SK-N-SH (cell line): ENCODE data around the gene NSD2. TPM values are rescaled to one million over a fixed set of nuclear protein-coding genes. Genes with fewer than 3 reads are reported as not detected.

Experiments
- CTCF ChIA-PET: fragments of 300-600, 350-600 bp; formaldehyde crosslinking; extraction: SDS; loops from one replicate; lab custom pipeline; 2021; lab: Yijun Ruan, JAX
- POLR2A ChIA-PET: fragments of 350-600 bp; sonication (Branson Sonifier 250); formaldehyde crosslinking; extraction: SDS; loops from one replicate; lab custom pipeline; 2020; ENCODE audit warnings: antibody characterized with exemption, inconsistent platforms; lab: Yijun Ruan, JAX
- DNase-seq: peaks from one replicate; pipeline ENCODE4 v3.0.0; 2012
- H2AFZ ChIP-seq: fragments of 200-600 bp; sonication (generic); 2 replicates; pipeline ENCODE4 v1.8.1; 2016; ENCODE audit warnings: antibody characterized with exemption, mild to moderate bottlenecking, low read depth
- H3F3A ChIP-seq: fragments of 200-600 bp; sonication (generic); replicated peaks from 2 replicates; pipeline ENCODE3; 2016; ENCODE audit warnings: antibody characterized with exemption, mild to moderate bottlenecking; ENCODE audit not compliant: insufficient read depth
- H3K27ac ChIP-seq, 2 experiments: fragments of 200-500 bp in 1 of 2; fragments of 200-600 bp in 1 of 2; sonication (Bioruptor generic) in 1 of 2; sonication (generic), shearing (Covaris generic) in 1 of 2; 2 replicates each; pipeline versions ENCODE4 v1.5.1 to v1.6.1; 2014 to 2016; ENCODE audit warnings: low read depth in 2 of 2, inconsistent platforms in 1 of 2, low read length in 1 of 2, mild to moderate bottlenecking in 1 of 2, mixed read lengths in 1 of 2
- H3K27me3 ChIP-seq: fragments of 200-600 bp; sonication (generic), shearing (Covaris generic); 2 replicates; pipeline ENCODE4 v1.6.1; 2016; ENCODE audit warnings: mixed run types; ENCODE audit not compliant: insufficient read depth
- H3K36me3 ChIP-seq, 2 experiments: fragments of 200-500 bp in 1 of 2; fragments of 200-600 bp in 1 of 2; sonication (Bioruptor generic) in 1 of 2; sonication (generic) in 1 of 2; replicated peaks in 1 of 2; 2 replicates each; pipeline versions ENCODE3 to v1.5.1; 2014 to 2016; ENCODE audit warnings: low read length in 1 of 2, mild to moderate bottlenecking in 1 of 2; ENCODE audit not compliant: insufficient read depth in 2 of 2, control insufficient read depth in 1 of 2
- H3K4me1 ChIP-seq, 2 experiments: fragments of 200-500 bp in 1 of 2; fragments of 200-600 bp in 1 of 2; sonication (Bioruptor generic) in 1 of 2; sonication (generic), shearing (Covaris generic) in 1 of 2; 2 replicates each; pipeline versions ENCODE4 v1.5.1 to v1.6.1; 2014 to 2016; ENCODE audit warnings: low read depth in 1 of 2, low read length in 1 of 2, mixed run types in 1 of 2; ENCODE audit not compliant: insufficient read depth in 2 of 2, control insufficient read depth in 1 of 2
- H3K4me2 ChIP-seq: fragments of 200-600 bp; sonication (generic), shearing (Covaris generic); 2 replicates; pipeline ENCODE4 v1.6.1; 2017; ENCODE audit warnings: mixed run types
- H3K4me3 ChIP-seq, 2 experiments: fragments of 200-500 bp in 1 of 2; fragments of 200-600 bp in 1 of 2; sonication (Bioruptor generic) in 1 of 2; sonication (generic), shearing (Covaris generic) in 1 of 2; 2 replicates each; pipeline versions ENCODE4 v1.5.1 to v1.8.1; 2014 to 2016; ENCODE audit warnings: low read depth in 2 of 2, inconsistent platforms in 1 of 2, low read length in 1 of 2, mild to moderate bottlenecking in 1 of 2, mixed read lengths in 1 of 2, moderate library complexity in 1 of 2
- H3K79me2 ChIP-seq: fragments of 200-600 bp; sonication (generic); 2 replicates; pipeline ENCODE4 v1.8.1; 2017; ENCODE audit warnings: mild to moderate bottlenecking; ENCODE audit not compliant: insufficient read depth
- H3K9ac ChIP-seq: fragments of 200-600 bp; sonication (generic); 2 replicates; pipeline ENCODE4 v1.6.1; 2017; ENCODE audit warnings: mixed run types
- H3K9me2 ChIP-seq: fragments of 200-600 bp; sonication (generic); 2 replicates; pipeline ENCODE4 v1.6.1; 2017; ENCODE audit warnings: mixed run types
- H3K9me3 ChIP-seq: fragments of 200-600 bp; sonication (generic); 2 replicates; pipeline ENCODE4 v1.6.1; 2017; ENCODE audit warnings: mixed run types, mild to moderate bottlenecking, moderate library complexity
- H4K20me1 ChIP-seq: fragments of 200-600 bp; sonication (generic); 2 replicates; pipeline ENCODE4 v1.6.1; 2017; ENCODE audit warnings: mild to moderate bottlenecking, mixed run types; ENCODE audit not compliant: insufficient read depth
- ELF1 ChIP-seq: IDR thresholded peaks from 2 replicates; pipeline ENCODE4 v1.4.0; 2012
- EP300 ChIP-seq, 2 experiments: IDR thresholded peaks; 2 replicates each; pipeline versions ENCODE4 v1.4.0 to v1.6.1; 2012; ENCODE audit warnings: borderline replicate concordance in 1 of 2, low read depth in 1 of 2, low read length in 1 of 2
- EZH2phosphoT487 ChIP-seq: fragments of 200-600 bp; sonication (generic); IDR thresholded peaks from 2 replicates; pipeline ENCODE4 v1.6.1; 2017; ENCODE audit warnings: low read depth, mixed run types, mild to moderate bottlenecking, antibody characterized with exemption, moderate library complexity, borderline replicate concordance
- FOSL2 ChIP-seq: IDR thresholded peaks from 2 replicates; pipeline ENCODE4 v1.4.0; 2012; ENCODE audit warnings: low read depth, mild to moderate bottlenecking, moderate library complexity, borderline replicate concordance
- FOXM1 ChIP-seq: IDR thresholded peaks from 2 replicates; pipeline ENCODE4 v1.4.0; 2012; ENCODE audit warnings: low read depth, mild to moderate bottlenecking
- GABPA ChIP-seq: IDR thresholded peaks from 2 replicates; pipeline ENCODE4 v1.4.0; 2012; ENCODE audit warnings: low read depth, mild to moderate bottlenecking
- IRF3 ChIP-seq: fragments of 150-350 bp; IDR thresholded peaks from 2 replicates; pipeline ENCODE4 v1.6.1; 2016; ENCODE audit warnings: mild to moderate bottlenecking, low read depth, low read length
- MAX ChIP-seq: IDR thresholded peaks from 2 replicates; pipeline ENCODE4 v1.4.0; 2012; ENCODE audit warnings: low read depth
- MXI1 ChIP-seq: IDR thresholded peaks from 2 replicates; pipeline ENCODE4 v1.6.1; 2012; ENCODE audit warnings: mild to moderate bottlenecking, low read depth, low read length, improper control_type of control experiment
- NRF1 ChIP-seq: IDR thresholded peaks from 2 replicates; pipeline ENCODE4 v1.6.1; 2012; ENCODE audit warnings: low read depth, mild to moderate bottlenecking, low read length
- PBX3 ChIP-seq: IDR thresholded peaks from 2 replicates; pipeline ENCODE4; 2012
- POLR2AphosphoS5 ChIP-seq: IDR thresholded peaks from 2 replicates; pipeline ENCODE4 v1.6.1; 2012; ENCODE audit warnings: low read depth, low read length
- REST ChIP-seq: IDR thresholded peaks from 2 replicates; pipeline ENCODE4 v1.6.1; 2012; ENCODE audit warnings: mild to moderate bottlenecking, low read depth, low read length, moderate library complexity
- RFX5 ChIP-seq: IDR thresholded peaks from 2 replicates; pipeline ENCODE4 v1.6.1; 2012; ENCODE audit warnings: mild to moderate bottlenecking, improper control_type of control experiment, low read length
- RXRA ChIP-seq: IDR thresholded peaks from 2 replicates; pipeline ENCODE4 v1.4.0; 2012; ENCODE audit warnings: low read depth, mild to moderate bottlenecking, borderline replicate concordance
- SIN3A ChIP-seq: IDR thresholded peaks from 2 replicates; pipeline ENCODE4 v1.6.1; 2012; ENCODE audit warnings: low read depth, mild to moderate bottlenecking, low read length, moderate library complexity, borderline replicate concordance
- YY1 ChIP-seq: IDR thresholded peaks from 2 replicates; pipeline ENCODE4 v1.4.0; 2012; ENCODE audit warnings: low read depth, mild to moderate bottlenecking
- ZBTB33 ChIP-seq: IDR thresholded peaks from 2 replicates; pipeline ENCODE4 v1.4.0; 2012; ENCODE audit warnings: low read depth, borderline replicate concordance
- WGBS: methylation state at CpG from one replicate; pipeline ENCODE4 v1.1.6; 2017; ENCODE audit warnings: low lambda C conversion rate; 5-methylcytosine and 5-hydroxymethylcytosine counted together
- polyA plus RNA-seq, 3 experiments: library from polyadenylated mRNA; depleted of rRNA; stranded (reverse); fragments of >200 nt; gene quantifications; 2 replicates each; pipeline ENCODE4 v1.2.3, GENCODE V29; 2012

NSD2 gene
- polyA plus RNA-seq, 1 of the 3 experiments (the other 2 are of a cell fraction): 34.2 TPM

GRCh38 chr4:1870328-1870577 is 940 bp upstream of the NSD2 start:
- Histone ChIP-seq H3K4me2 (peak overlapping the region; percentile 98), H4K20me1 (peaks cover 5% of the 10 kb centered on the region; the same call in 1 of the 2 replicates), H3K36me3 (no peaks in the 10 kb centered on the region), H3F3A (peaks cover 25% of the 10 kb centered on the region), H3K27ac (peak overlapping the region; percentile 91 to 92), H3K4me3 (peak overlapping the region; percentile 64 to 72), H3K27me3 (no peaks in the 10 kb centered on the region), H2AFZ (peak overlapping the region; percentile 71), H3K9ac (peak overlapping the region; percentile 92), H3K4me1 (peaks cover 17 to 29% of the 10 kb centered on the region in 2 experiments), H3K9me3 (no peaks in the 10 kb centered on the region), H3K9me2 (no peaks in the 10 kb centered on the region), H3K79me2 (peaks cover 42% of the 10 kb centered on the region)
- POLR2A ChIA-PET: interaction anchor here (1.0 to 1.7 kb wide), 2 partner anchors 9 to 14 kb away, joined by 3 to 11 read pairs; partner anchors contain the start of gene LETM1
- peak; percentile 50; the same call in 1 of the 2 replicates for TF ChIP-seq YY1
- TF ChIP-seq RXRA: no peak
- 0 out of 2 replicates have a peak, but pooled peaks have one; percentile 6 for TF ChIP-seq SIN3A
- TF ChIP-seq FOXM1: no peak
- TF ChIP-seq NRF1: 0 out of 2 replicates have a peak, but pooled peaks have one; percentile 35
- TF ChIP-seq POLR2AphosphoS5: no peak
- CTCF ChIA-PET: interaction anchor here (1.3 to 1.4 kb wide), 3 partner anchors 13 to 142 kb away, joined by 3 to 12 read pairs (median 4); no protein-coding TSS in a partner anchor
- WGBS: 0% methylated on average over 1 of the region's 22 CpGs
- DNase-seq: peak; percentile 86

GRCh38 chr4:1871471-1872021 is 353 bp downstream of the NSD2 start:
- CTCF ChIA-PET: no interaction called here

More at GRCh38 chr4:1871471-1872021, 353 bp downstream of the NSD2 start:
- H3K9me3 ChIP-seq: no peaks in the 10 kb centered on the region
- H3F3A ChIP-seq: peaks cover 25% of the 10 kb centered on the region
- POLR2A ChIA-PET: no interaction called here
- no peaks in the 10 kb centered on the region for H3K36me3 ChIP-seq
- H3K27me3 ChIP-seq: no peaks in the 10 kb centered on the region
- H3K27ac ChIP-seq: peak overlapping the region; percentile 80 to 84
- no peaks in the 10 kb centered on the region for H3K9me2 ChIP-seq
- 0% methylated on average over 14 of the region's 79 CpGs for WGBS
- peaks cover 17 to 19% of the 10 kb centered on the region in 2 experiments for H3K4me1 ChIP-seq
- peak overlapping the region; percentile 72 for H3K4me2 ChIP-seq
- H3K4me3 ChIP-seq: peak overlapping the region; percentile 75 to 79
- no peak overlapping the region for H2AFZ ChIP-seq
- peak overlapping the region; percentile 89 for H3K9ac ChIP-seq
- H3K79me2 ChIP-seq: peaks cover 55% of the 10 kb centered on the region
- peaks cover 15% of the 10 kb centered on the region; the same call in 1 of the 2 replicates for H4K20me1 ChIP-seq
- TF ChIP-seq GABPA (no peak), PBX3 (no peak), REST (no peak), POLR2AphosphoS5 (no peak), EZH2phosphoT487 (no peak), EP300 (IDR thresholded peaks at IDR 0.05; ENCODE audit: borderline replicate concordance in 1 of 2, low read depth in 1 of 2, low read length in 1 of 2) (no peak), NRF1 (no peak), RFX5 (no peak), ELF1 (no peak), FOSL2 (no peak), MAX (no peak), ZBTB33 (no peak), SIN3A (no peak), MXI1 (no peak), IRF3 (no peak)
- peak; percentile 85 for DNase-seq
